ENCODE results near the gene GNL3.
A peak's percentile ranks its signal among the peaks of the same experiment; 100 is the strongest.
"Not testable (repeated sequence)": the region's sequence is repeated elsewhere in the genome, so short reads cannot be mapped to it uniquely, and the experiment has no call there.

GNL3 gene

GRCh38 chr3:52685709-52686691 is at the start of gene GNL3, which contains the start of gene PBRM1:
Gene GNL3, plus strand, starts transcription at chr3:52686032. Its CDS starts 61 bp downstream, at chr3:52686093.
Gene PBRM1, minus strand, starts transcription at chr3:52685913.
- DNase-seq (ENCODE audit: low spot score) = peak; percentile 98

- DNase-seq (ENCODE audit: low spot score) = no peak
Observed at GRCh38 chr3:52636673-52637072, 49.2 kb upstream of the GNL3 start.

- no peak for DNase-seq (ENCODE audit: low spot score)
Observed at GRCh38 chr3:52645549-52645948, 40.3 kb upstream of the GNL3 start.

GRCh38 chr3:52649461-52650210 is 36.2 kb upstream of the GNL3 start:
- DNase-seq (ENCODE audit: low spot score) = no peak

- DNase-seq (ENCODE audit: low spot score) = no peak
Observed at GRCh38 chr3:52650439-52650838, 35.4 kb upstream of the GNL3 start.

GRCh38 chr3:52651592-52651991 is 34.2 kb upstream of the GNL3 start:
- DNase-seq (ENCODE audit: low spot score) = no peak

- DNase-seq (ENCODE audit: low spot score) = no peak
Observed at GRCh38 chr3:52655895-52656294, 29.9 kb upstream of the GNL3 start.

GRCh38 chr3:52660046-52660445 is 25.8 kb upstream of the GNL3 start:
- DNase-seq (ENCODE audit: low spot score) = no peak

GRCh38 chr3:52663098-52663497 is 22.7 kb upstream of the GNL3 start:
- no peak for DNase-seq (ENCODE audit: low spot score)

GRCh38 chr3:52670621-52671521 is 15.0 kb upstream of the GNL3 start:
- peak; percentile 91 for DNase-seq (ENCODE audit: low spot score)

GRCh38 chr3:52671676-52672075 is 14.2 kb upstream of the GNL3 start:
- no peak for DNase-seq (ENCODE audit: low spot score)

- DNase-seq (ENCODE audit: low spot score) = not testable (repeated sequence)
Observed at GRCh38 chr3:52676201-52676600, 9.6 kb upstream of the GNL3 start.

- no peak for DNase-seq (ENCODE audit: low spot score)
Observed at GRCh38 chr3:52678265-52679198, 7.3 kb upstream of the GNL3 start.

GRCh38 chr3:52679199-52679538 is 6.7 kb upstream of the GNL3 start:
- no peak for DNase-seq (ENCODE audit: low spot score)

GRCh38 chr3:52679811-52680210 is 6.0 kb upstream of the GNL3 start:
- DNase-seq (ENCODE audit: low spot score) = no peak

GRCh38 chr3:52681596-52681995 is 4.2 kb upstream of the GNL3 start:
- DNase-seq (ENCODE audit: low spot score) = no peak

- DNase-seq (ENCODE audit: low spot score) = peak; percentile 80
Observed at GRCh38 chr3:52682016-52682415, 3.8 kb upstream of the GNL3 start.

GRCh38 chr3:52683611-52684010 is 2.2 kb upstream of the GNL3 start:
- DNase-seq (ENCODE audit: low spot score) = no peak

GRCh38 chr3:52684184-52684583 is 1.6 kb upstream of the GNL3 start:
- DNase-seq (ENCODE audit: low spot score) = no peak

GRCh38 chr3:52685285-52685708 is 535 bp upstream of the GNL3 start:
- DNase-seq (ENCODE audit: low spot score) = peak; percentile 89

- DNase-seq (ENCODE audit: low spot score) = no peak
Observed at GRCh38 chr3:52688266-52688665, 2.4 kb downstream of the GNL3 start.

Measured in COLO829 (cell line).